Endothelial cell of umbilical vein (primary cell): ENCODE measurements around the gene GALNT8.

ENCODE experiments used
- POLR2A ChIP-seq: IDR thresholded peaks from 2 replicates; pipeline ENCODE4 v1.6.1; 2012; ENCODE audit warnings: low read depth, mild to moderate bottlenecking, control low read depth, low read length
- POLR2AphosphoS5 ChIP-seq: IDR thresholded peaks from 2 replicates; pipeline ENCODE4 v1.6.1; 2012; ENCODE audit warnings: low read depth, mild to moderate bottlenecking, control low read depth, low read length, moderate library complexity; ENCODE audit not compliant: insufficient read depth
- TF ChIP-seq, protein P1 (sequence below), 2 donors: IDR thresholded peaks; 1 replicate in 1 of 2; 2 replicates in 1 of 2; pipeline ENCODE4 v1.5.1; 2011; ENCODE audit warnings: low read length in 2 of 2, mild to moderate bottlenecking in 2 of 2, moderate library complexity in 2 of 2, control low read depth in 1 of 2, inconsistent platforms in 1 of 2, low read depth in 1 of 2; ENCODE audit not compliant: insufficient read depth in 1 of 2; ENCODE audit errors: extremely low read depth in 1 of 2
- TF ChIP-seq, protein P2 (sequence below): IDR thresholded peaks from 2 replicates; pipeline ENCODE4 v1.6.1; 2011; ENCODE audit not compliant: insufficient read depth, insufficient read length

DNA sequence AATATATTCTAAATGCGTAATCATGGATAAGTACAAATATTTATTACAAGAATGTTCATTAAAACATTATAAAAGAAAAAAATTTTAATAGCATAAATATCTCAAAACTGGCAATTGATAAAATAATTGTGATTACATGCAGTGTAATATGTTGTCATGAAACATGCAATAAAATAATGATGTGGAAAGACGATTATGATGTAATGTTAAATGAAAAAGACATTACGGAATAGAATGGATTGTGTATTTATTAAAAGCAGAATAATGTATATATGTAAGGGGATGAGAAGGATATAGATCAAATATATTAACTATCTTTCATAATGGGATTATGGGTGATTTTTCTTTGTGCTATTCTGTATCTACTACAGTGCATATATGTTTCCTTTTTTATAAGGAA lies 38.5 kb upstream of the GALNT8 start:
- TF ChIP-seq, protein P1, sequence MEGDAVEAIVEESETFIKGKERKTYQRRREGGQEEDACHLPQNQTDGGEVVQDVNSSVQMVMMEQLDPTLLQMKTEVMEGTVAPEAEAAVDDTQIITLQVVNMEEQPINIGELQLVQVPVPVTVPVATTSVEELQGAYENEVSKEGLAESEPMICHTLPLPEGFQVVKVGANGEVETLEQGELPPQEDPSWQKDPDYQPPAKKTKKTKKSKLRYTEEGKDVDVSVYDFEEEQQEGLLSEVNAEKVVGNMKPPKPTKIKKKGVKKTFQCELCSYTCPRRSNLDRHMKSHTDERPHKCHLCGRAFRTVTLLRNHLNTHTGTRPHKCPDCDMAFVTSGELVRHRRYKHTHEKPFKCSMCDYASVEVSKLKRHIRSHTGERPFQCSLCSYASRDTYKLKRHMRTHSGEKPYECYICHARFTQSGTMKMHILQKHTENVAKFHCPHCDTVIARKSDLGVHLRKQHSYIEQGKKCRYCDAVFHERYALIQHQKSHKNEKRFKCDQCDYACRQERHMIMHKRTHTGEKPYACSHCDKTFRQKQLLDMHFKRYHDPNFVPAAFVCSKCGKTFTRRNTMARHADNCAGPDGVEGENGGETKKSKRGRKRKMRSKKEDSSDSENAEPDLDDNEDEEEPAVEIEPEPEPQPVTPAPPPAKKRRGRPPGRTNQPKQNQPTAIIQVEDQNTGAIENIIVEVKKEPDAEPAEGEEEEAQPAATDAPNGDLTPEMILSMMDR (IDR thresholded peaks at IDR 0.05; ENCODE audit: extremely low read depth in 1 of 2, insufficient read depth in 1 of 2, low read depth in 1 of 2, low read length in 2 of 2) = no peak
- TF ChIP-seq POLR2A (no peak), POLR2AphosphoS5 (no peak)
- TF ChIP-seq, protein P2, sequence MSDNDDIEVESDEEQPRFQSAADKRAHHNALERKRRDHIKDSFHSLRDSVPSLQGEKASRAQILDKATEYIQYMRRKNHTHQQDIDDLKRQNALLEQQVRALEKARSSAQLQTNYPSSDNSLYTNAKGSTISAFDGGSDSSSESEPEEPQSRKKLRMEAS = no peak
